Ureter (tissue), 1 donor: ENCODE data around the gene PAQR6. TPM values are rescaled to one million over a fixed set of nuclear protein-coding genes. Genes with fewer than 3 reads are reported as not detected.

Source experiments
- DNase-seq: peaks from one replicate; pipeline ENCODE4 v3.0.0-alpha.2; 2020; ENCODE audit warnings: low spot score
- total RNA-seq: library from RNA; stranded (reverse); gene quantifications from one replicate; pipeline ENCODE4 v1.2.4, GENCODE V29; 2023
- donor health status: DM: yes; HTN: yes; CAD: no.

PAQR6 gene
- total RNA-seq, 1 donor from 2014 or later, result 4.4 TPM

GRCh38 chr1:156263288-156263655 lies 15.4 kb upstream of the PAQR6 start:
- no peak for DNase-seq

GRCh38 chr1:156262461-156263287 lies 14.8 kb upstream of the PAQR6 start:
- no peak for DNase-seq

- no peak for DNase-seq
These were observed 13.0 kb upstream of the PAQR6 start for GRCh38 chr1:156260896-156261295.

GRCh38 chr1:156259805-156260204 lies 11.9 kb upstream of the PAQR6 start:
- no peak for DNase-seq

GRCh38 chr1:156258859-156259258 lies 11.0 kb upstream of the PAQR6 start:
- DNase-seq, result no peak

- DNase-seq, result no peak
These were observed 9.9 kb upstream of the PAQR6 start for GRCh38 chr1:156257711-156258110.

GRCh38 chr1:156253634-156254033 lies 5.8 kb upstream of the PAQR6 start:
- DNase-seq, result no peak

GRCh38 chr1:156251527-156251926 lies 3.7 kb upstream of the PAQR6 start:
- DNase-seq, result no peak

- no peak for DNase-seq
These were observed 1.7 kb upstream of the PAQR6 start for GRCh38 chr1:156249593-156249992.

GRCh38 chr1:156248323-156248683 lies 447 bp upstream of the PAQR6 start:
- no peak for DNase-seq

GRCh38 chr1:156246781-156247459 lies 936 bp downstream of the PAQR6 start:
- DNase-seq, result no peak

GRCh38 chr1:156246241-156246780 lies 1.5 kb downstream of the PAQR6 start:
- no peak for DNase-seq

- no peak for DNase-seq
These were observed 2.2 kb downstream of the PAQR6 start for GRCh38 chr1:156245451-156246232.

- no peak for DNase-seq
These were observed 3.1 kb downstream of the PAQR6 start for GRCh38 chr1:156244712-156245111.

- DNase-seq, result no peak
These were observed 3.7 kb downstream of the PAQR6 start for GRCh38 chr1:156244126-156244525.

GRCh38 chr1:156242738-156243137 lies 5.1 kb downstream of the PAQR6 start:
- DNase-seq, result no peak

GRCh38 chr1:156241926-156242325 lies 5.9 kb downstream of the PAQR6 start, which contains the start of gene BGLAP:
Gene BGLAP, plus strand, starts transcription at chr1:156242184. Its CDS starts 48 bp downstream, at chr1:156242232.
- no peak for DNase-seq

- no peak for DNase-seq
These were observed 6.5 kb downstream of the PAQR6 start for GRCh38 chr1:156241311-156241811.

GRCh38 chr1:156238248-156238647 lies 9.6 kb downstream of the PAQR6 start:
- no peak for DNase-seq

- no peak for DNase-seq
These were observed 11.7 kb downstream of the PAQR6 start for GRCh38 chr1:156236164-156236563.

- no peak for DNase-seq
These were observed 14.3 kb downstream of the PAQR6 start for GRCh38 chr1:156233426-156234127.
